ENCODE measurements around the gene USF3.

DNA sequence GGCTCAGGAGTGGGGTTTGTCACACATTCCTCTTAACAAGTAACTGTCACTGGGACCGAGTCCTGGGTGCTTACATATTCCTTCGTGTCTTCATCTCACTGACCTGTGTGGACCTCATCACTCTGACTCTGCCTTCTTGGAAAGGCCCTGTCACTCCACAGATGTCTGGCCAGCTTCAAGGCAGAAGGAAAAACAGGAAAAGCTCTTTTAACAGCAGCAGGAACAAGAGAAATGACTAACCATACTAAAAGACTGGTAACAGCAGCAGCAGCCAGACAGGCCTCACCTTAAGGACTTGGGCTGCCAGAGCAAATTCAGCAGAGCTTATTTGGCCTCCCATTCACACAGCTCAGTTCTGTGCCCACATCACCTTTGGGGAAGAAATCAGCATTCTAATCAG lies 68.1 kb downstream of the USF3 start:
- TF ChIP-seq, protein P1, sequence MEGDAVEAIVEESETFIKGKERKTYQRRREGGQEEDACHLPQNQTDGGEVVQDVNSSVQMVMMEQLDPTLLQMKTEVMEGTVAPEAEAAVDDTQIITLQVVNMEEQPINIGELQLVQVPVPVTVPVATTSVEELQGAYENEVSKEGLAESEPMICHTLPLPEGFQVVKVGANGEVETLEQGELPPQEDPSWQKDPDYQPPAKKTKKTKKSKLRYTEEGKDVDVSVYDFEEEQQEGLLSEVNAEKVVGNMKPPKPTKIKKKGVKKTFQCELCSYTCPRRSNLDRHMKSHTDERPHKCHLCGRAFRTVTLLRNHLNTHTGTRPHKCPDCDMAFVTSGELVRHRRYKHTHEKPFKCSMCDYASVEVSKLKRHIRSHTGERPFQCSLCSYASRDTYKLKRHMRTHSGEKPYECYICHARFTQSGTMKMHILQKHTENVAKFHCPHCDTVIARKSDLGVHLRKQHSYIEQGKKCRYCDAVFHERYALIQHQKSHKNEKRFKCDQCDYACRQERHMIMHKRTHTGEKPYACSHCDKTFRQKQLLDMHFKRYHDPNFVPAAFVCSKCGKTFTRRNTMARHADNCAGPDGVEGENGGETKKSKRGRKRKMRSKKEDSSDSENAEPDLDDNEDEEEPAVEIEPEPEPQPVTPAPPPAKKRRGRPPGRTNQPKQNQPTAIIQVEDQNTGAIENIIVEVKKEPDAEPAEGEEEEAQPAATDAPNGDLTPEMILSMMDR (IDR thresholded peaks at IDR 0.05), result no peak
- TF ChIP-seq EZH2phosphoT487 (IDR thresholded peaks at IDR 0.05), result no peak
